ENCODE results near the gene BMX. TPM values are rescaled to one million over a fixed set of nuclear protein-coding genes. Genes with fewer than 3 reads are reported as not detected.

The BMX gene
- total RNA-seq (2021) (not detected in 2 replicates), Bru-seq, nascent RNA (percentile 13 among the genes with signal in this experiment), BruChase-seq, experiment 1, labeled RNA remaining after a 2-hour chase (percentile 6 among the genes with signal in this experiment), BruChase-seq, experiment 2, labeled RNA remaining after a 6-hour chase (not detected)
- long read RNA-seq, partial matches to known transcripts: 0 of 25 reads
- long read RNA-seq, other reads (novel, unspliced or antisense): 25 of 25 reads

GRCh38 chrX:15500497-15500966, at the start of gene BMX:
TSS of gene BMX (plus strand) at chrX:15500807. CDS start at chrX:15508354, 7,547 bp downstream.
- no peaks in the 10 kb centered on the region for H3F3A ChIP-seq (ENCODE audit: insufficient read depth, low read depth)
- no peaks in the 10 kb centered on the region for H3K9me3 ChIP-seq (ENCODE audit: insufficient read depth, low read depth)
- no peaks in the 10 kb centered on the region for H3K9me2 ChIP-seq (ENCODE audit: insufficient read depth)
- H3K4me2 ChIP-seq: no peak within 1 kb of the TSS
- no peaks in the 10 kb centered on the region for H3K79me2 ChIP-seq (ENCODE audit: low read depth)
- no peak within 1 kb of the TSS for H3K4me3 ChIP-seq
- POLR2A ChIA-PET (ENCODE audit: unreplicated experiment): no interaction called here
- no TSS peak for BruUV-seq (replicated peaks)
- TF ChIP-seq CTCF (conservative IDR thresholded peaks at IDR 0.05) (no peak), EZH2 (IDR thresholded peaks at IDR 0.05; ENCODE audit: low read depth) (no peak)
- no peaks in the 10 kb centered on the region for H3K27me3 ChIP-seq (ENCODE audit: insufficient read depth, low read depth)
- H2AFZ ChIP-seq: no peak within 1 kb of the TSS
- CTCF ChIA-PET: interaction anchor here (0.5 kb wide), 1 partner anchor 63 kb away, joined by 3 read pairs; no protein-coding TSS in a partner anchor
- no peak for DNase-seq
- no peaks in the 10 kb centered on the region for H4K20me1 ChIP-seq (ENCODE audit: insufficient read depth)
- peaks cover 10% of the 10 kb centered on the region; the same call in 1 of the 2 replicates for H3K4me1 ChIP-seq (replicated peaks; ENCODE audit: insufficient read depth)
- intact Hi-C loops (cut with micrococcal nuclease; ENCODE audit: unreplicated experiment): no loop called here
- H3K36me3 ChIP-seq (ENCODE audit: low read depth): no peaks in the 10 kb centered on the region
- H3K27ac ChIP-seq: no peak within 1 kb of the TSS

GRCh38 chrX:15451913-15452312, 48.7 kb upstream of the BMX start:
- peaks cover 12% of the 10 kb centered on the region for H3K36me3 ChIP-seq (ENCODE audit: low read depth)
- no peaks in the 10 kb centered on the region for H3K9me3 ChIP-seq (ENCODE audit: insufficient read depth, low read depth)
- H3K79me2 ChIP-seq (ENCODE audit: low read depth): no peaks in the 10 kb centered on the region
- H3F3A ChIP-seq (ENCODE audit: insufficient read depth, low read depth): no peaks in the 10 kb centered on the region
- no peak for DNase-seq
- H3K9me2 ChIP-seq (ENCODE audit: insufficient read depth): no peaks in the 10 kb centered on the region
- H3K4me3 ChIP-seq: no peak overlapping the region
- no peaks in the 10 kb centered on the region for H3K4me1 ChIP-seq (replicated peaks; ENCODE audit: insufficient read depth)
- no peaks in the 10 kb centered on the region for H4K20me1 ChIP-seq (ENCODE audit: insufficient read depth)
- H3K27me3 ChIP-seq (ENCODE audit: insufficient read depth, low read depth): no peaks in the 10 kb centered on the region
- no peak for TF ChIP-seq CTCF (conservative IDR thresholded peaks at IDR 0.05)
- no peak for TF ChIP-seq EZH2 (IDR thresholded peaks at IDR 0.05; ENCODE audit: low read depth)
- ChIA-PET CTCF (interaction anchor here (0.7 kb wide), 1 partner anchor 16 kb away, joined by 3 read pairs; no protein-coding TSS in a partner anchor), POLR2A (ENCODE audit: unreplicated experiment) (no interaction called here)
- no peak overlapping the region for H2AFZ ChIP-seq
- intact Hi-C loops (cut with micrococcal nuclease; ENCODE audit: unreplicated experiment): no loop called here
- no peak overlapping the region for H3K4me2 ChIP-seq
- BruUV-seq (replicated peaks): no TSS peak
- H3K27ac ChIP-seq: no peak overlapping the region

- Histone ChIP-seq H3K36me3 (ENCODE audit: low read depth) (peaks cover 13% of the 10 kb centered on the region; the same call in 1 of the 2 replicates), H3K79me2 (ENCODE audit: low read depth) (peaks cover 6% of the 10 kb centered on the region; the same call in 1 of the 2 replicates), H3K4me1 (replicated peaks; ENCODE audit: insufficient read depth) (no peaks in the 10 kb centered on the region), H3K4me2 (no peak overlapping the region), H4K20me1 (ENCODE audit: insufficient read depth) (no peaks in the 10 kb centered on the region), H3K27me3 (ENCODE audit: insufficient read depth, low read depth) (no peaks in the 10 kb centered on the region), H3K27ac (no peak overlapping the region), H3K4me3 (no peak overlapping the region), H2AFZ (no peak overlapping the region), H3K9me3 (ENCODE audit: insufficient read depth, low read depth) (no peaks in the 10 kb centered on the region), H3F3A (ENCODE audit: insufficient read depth, low read depth) (no peaks in the 10 kb centered on the region), H3K9me2 (ENCODE audit: insufficient read depth) (no peaks in the 10 kb centered on the region)
- ChIA-PET POLR2A (ENCODE audit: unreplicated experiment) (interaction anchor here (0.7 kb wide), 1 partner anchor 1617 kb away, joined by 3 read pairs; no protein-coding TSS in a partner anchor), CTCF (no interaction called here)
- TF ChIP-seq EZH2 (IDR thresholded peaks at IDR 0.05; ENCODE audit: low read depth): no peak
- TF ChIP-seq CTCF (conservative IDR thresholded peaks at IDR 0.05): no peak
- no TSS peak for BruUV-seq (replicated peaks)
- DNase-seq: no peak
- intact Hi-C loops (cut with micrococcal nuclease; ENCODE audit: unreplicated experiment): loop anchor here (10.0 kb wide), 1 partner anchor 50 kb away; no protein-coding TSS in a partner anchor
These were observed 35.9 kb upstream of the BMX start for GRCh38 chrX:15464704-15465103.
